GM12874 (cell line): ENCODE results near the gene MRPS31.

ENCODE experiments used
- CTCF ChIP-seq: IDR thresholded peaks from 2 replicates; pipeline ENCODE4 v1.5.1; 2011; ENCODE audit warnings: low read depth, mild to moderate bottlenecking, control low read depth, low read length, moderate library complexity; ENCODE audit not compliant: insufficient read depth

The MRPS31 gene

GRCh38 chr13:40769970-40770369 lies 1.0 kb downstream of the MRPS31 start:
- TF ChIP-seq CTCF, result no peak

DNA sequence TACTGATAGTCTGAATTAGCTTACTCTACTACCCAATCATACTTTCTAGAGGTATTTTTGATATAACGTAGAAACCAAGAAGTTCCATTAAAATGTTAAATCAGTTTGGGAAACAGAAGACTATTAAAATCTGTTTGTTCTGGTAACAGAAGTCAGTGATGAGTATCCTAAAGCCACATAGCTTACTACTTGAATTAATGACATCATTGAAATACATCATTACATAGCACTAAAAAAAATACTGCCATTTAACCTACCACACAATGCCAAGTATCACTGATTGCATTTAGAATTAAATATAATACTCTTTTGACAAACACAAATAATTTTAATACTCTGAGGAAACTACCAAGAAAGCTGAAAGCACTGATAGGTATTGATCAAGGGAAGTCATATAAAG lies 5.4 kb downstream of the MRPS31 start:
- no peak for TF ChIP-seq CTCF

DNA sequence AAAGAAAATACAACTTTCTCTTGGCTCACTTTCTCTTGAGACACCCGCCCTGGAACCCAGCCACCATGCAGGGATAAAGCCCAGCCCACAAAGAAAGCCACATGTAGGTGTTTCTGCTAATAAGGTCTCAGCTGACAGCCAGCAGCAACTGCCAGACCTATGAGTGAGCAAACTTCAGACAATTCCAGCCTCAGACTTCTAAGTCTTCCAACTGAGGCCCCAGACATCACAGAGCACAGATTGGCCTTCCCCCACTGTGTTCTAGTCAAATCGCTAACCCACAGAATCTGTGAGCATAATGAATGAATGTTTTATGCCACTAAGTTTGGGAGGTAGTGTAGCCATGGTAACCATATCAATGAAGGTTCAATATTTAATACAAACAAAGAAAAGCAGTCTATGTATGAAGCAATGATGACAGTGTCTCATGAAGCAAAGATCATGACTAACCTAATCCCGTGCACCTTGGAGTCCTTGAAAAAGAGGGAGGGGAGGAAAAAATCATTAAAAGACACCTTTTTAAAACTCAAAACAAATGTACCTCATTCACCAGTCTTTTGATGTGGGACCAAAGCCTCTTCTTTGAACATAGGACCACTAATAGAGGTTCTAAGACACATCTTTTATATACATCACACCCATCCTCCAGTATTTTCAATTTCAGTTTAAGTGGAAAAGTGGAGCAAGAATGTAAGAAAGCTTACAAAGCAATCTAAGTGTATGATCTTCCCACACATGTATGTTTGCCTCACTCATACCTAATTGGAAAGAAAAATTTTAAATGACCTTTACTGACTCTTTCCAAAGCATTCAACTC lies 6.2 kb downstream of the MRPS31 start:
- TF ChIP-seq CTCF, result no peak

DNA sequence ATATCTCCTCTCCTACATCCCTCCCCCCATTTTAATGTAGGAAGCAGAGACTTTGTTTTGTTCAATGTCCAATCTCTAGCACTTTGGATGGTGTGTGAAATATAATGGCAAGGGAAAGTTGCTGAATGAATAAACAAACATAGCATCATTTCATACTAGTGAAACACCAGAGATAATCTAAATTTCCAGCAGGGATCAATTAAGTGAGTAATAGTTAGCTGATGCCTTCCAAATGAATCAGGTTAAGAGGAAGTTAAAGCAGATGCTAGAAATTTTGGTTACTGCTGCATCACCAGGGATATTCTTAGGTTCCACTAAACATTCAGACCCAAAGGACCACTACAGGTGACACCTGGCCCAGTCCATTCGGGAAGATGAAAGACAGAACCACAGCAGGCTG lies 8.1 kb downstream of the MRPS31 start:
- TF ChIP-seq CTCF, result no peak

GRCh38 chr13:40758811-40759210 lies 12.2 kb downstream of the MRPS31 start:
- TF ChIP-seq CTCF, result no peak

DNA sequence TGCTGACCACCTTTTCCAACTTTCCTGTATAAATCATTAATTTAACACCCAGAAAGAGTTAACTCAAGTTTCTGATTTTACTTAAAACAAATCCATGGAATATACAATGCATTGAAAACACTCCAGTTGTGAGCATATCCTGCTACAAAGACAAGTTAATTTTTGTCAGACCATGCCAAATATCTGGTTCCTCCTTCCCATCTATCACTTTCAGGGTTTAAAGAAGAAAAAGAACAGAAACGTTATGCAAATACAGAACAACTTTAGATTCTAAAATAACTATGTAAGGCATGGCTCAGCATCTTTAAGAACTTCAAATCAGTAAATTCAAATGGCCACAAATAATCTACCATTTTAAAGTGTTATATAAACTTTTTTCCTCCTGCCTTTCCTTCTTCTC lies 14.9 kb downstream of the MRPS31 start:
- no peak for TF ChIP-seq CTCF

DNA sequence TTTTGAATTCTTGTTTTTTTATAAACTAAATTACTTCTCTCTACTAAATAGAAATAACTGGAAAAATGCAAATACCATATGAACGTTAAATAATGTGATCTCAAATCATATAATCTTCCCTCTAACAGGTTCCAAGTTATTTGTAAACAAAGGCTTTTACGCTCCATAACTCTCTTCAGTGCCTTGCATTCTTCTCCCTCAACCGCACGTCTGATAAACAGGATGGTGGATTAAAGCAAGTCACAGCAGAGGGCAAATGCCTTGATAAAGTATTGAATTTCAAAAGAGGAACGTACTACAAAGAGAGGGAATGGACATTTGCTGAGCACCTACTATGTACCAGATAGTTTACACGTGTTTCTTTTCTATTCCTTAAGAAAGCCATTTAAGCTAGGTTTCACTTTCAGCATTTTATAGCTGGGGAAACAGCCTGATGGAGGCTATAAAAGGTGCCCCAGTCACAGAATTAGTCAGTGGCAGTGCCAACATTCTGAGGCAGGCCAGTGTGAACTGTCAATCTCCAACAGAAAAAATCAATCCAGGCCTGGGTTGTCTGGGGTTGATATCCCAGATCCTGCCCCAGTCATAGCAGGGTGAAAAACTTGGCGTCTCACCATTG lies 15.8 kb downstream of the MRPS31 start:
- no peak for TF ChIP-seq CTCF
